SK-MEL-5 (cell line): Measurements from ENCODE around the gene DXO. TPM values are rescaled to one million over a fixed set of nuclear protein-coding genes. Genes with fewer than 3 reads are reported as not detected.

ENCODE experiments used
- DNase-seq: peaks from one replicate; pipeline ENCODE4 v3.0.0-alpha.2; 2016; ENCODE audit warnings: low read depth, low spot score
- in situ Hi-C: cut with HindIII; loops from 2 replicates; pipeline ENCODE4 v1.10.0; 2016; ENCODE audit warnings: low sequenced_read_pairs, high pct_unique_total_duplicates, low pct_unique_long_range_greater_than_20kb
- total RNA-seq: library from RNA; depleted of rRNA; stranded (reverse); fragments of >200 nt; shearing (Covaris generic); gene quantifications from 2 replicates; pipeline ENCODE4 v1.2.3, GENCODE V29; 2014

DXO gene
- total RNA-seq, 1 experiment from 2014 or later, result 5.2 TPM

DNA sequence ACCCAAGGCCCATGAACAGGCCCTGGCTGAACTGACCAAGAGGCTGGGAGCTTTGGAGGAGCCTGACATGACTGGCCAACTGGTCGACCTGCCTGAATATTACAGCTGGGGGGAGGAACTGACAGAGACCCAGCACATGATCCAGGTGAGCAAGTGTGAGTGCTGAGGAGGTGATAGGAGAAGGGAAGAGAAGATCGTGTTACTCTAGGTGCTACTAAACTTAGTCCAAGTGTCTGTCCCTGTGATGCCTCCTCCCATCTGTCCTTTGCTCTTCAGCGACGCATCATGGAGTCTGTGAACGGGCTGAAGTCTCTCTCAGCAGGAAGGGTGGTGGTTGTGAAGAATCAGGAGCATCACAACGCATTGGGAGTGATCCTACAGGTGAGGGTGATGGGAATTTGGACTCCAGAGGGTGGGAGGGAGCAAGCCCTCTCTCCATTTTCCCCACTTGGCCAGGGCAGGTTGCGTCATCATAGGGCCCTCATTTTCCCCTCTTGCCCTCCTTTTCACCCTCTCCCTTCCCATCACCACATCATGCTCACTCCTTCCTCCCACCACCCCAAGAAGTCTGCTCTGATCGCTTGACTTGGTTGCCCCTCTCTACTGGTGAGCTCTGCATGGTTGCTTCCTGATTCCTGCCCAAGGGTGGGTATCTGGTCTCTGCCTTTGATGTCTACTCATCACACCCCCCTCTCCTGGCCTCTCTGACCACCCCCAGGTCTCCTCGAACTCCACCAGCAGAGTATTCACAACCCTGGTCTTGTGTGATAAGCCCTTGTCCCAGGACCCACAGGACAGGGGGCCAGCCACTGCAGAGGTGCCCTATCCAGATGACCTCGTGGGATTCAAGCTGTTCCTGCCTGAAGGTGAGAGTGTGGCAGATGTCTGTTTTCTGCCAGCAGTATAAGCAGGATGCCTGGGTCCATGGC lies 4.7 kb downstream of the DXO start:
- DNase-seq, result no peak
- in situ Hi-C loops, result no loop called here

GRCh38 chr6:31966506-31966905 lies 5.4 kb downstream of the DXO start:
- in situ Hi-C loops, result no loop called here

GRCh38 chr6:31965700-31966099 lies 6.2 kb downstream of the DXO start:
- in situ Hi-C loops, result no loop called here

More at GRCh38 chr6:31966506-31966905, 5.4 kb downstream of the DXO start:
- DNase-seq, result no peak

GRCh38 chr6:31963921-31964320 lies 8.0 kb downstream of the DXO start:
- no peak for DNase-seq
- in situ Hi-C loops, result no loop called here

More at GRCh38 chr6:31965700-31966099, 6.2 kb downstream of the DXO start:
- DNase-seq, result no peak

DNA sequence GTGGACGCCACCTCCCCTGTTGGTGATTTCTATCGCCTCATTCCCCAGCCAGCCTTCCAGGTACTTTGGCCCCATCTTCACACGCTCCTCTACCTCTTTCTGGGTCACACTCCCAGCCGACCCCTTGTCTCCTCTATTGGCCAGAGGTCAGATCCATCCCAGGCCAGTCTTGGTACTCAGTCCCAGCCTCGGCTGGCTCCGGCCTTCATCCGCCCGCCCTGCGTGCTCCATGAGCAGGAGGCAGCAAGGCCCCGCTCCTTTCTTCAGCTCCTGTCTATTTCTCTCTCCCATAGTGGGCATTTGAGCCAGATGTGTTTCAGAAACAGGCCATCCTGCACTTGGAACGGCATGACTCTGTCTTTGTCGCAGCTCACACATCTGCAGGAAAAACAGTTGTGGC lies 10.3 kb downstream of the DXO start:
- no peak for DNase-seq
- in situ Hi-C loops, result no loop called here

GRCh38 chr6:31958741-31959739 lies 12.9 kb downstream of the DXO start, which contains the start of the genes NELFE and SKIC2:
Gene NELFE, minus strand, starts transcription at chr6:31958971. Its CDS starts 525 bp downstream, at chr6:31958446.
Gene SKIC2, plus strand, starts transcription at chr6:31959175. Its CDS starts 18 bp downstream, at chr6:31959193.
- in situ Hi-C loops, result no loop called here
- DNase-seq, result peak; percentile 98

GRCh38 chr6:31958412-31958740 lies 13.6 kb downstream of the DXO start:
- no peak for DNase-seq
- in situ Hi-C loops, result no loop called here

DNA sequence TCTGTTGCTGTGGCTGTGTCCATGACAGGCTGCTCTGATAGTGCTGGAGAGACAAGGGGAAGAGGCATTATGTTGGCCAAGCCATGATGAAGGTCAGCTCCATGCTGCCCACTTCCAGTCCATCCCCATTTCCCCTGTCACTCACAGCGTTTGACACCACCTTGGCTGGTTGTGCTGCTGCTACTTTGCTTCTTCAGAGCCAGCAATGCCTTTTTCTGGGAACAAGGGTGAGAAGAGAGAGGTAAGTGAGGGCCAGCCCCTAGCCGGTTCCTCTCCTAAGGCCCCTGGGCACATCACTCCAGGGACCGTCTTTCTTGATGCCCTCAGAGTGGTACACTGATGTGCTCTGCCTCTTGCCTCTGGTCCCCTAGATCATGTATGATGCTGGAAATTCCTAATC lies 15.1 kb downstream of the DXO start:
- DNase-seq, result no peak
- in situ Hi-C loops, result no loop called here

DNA sequence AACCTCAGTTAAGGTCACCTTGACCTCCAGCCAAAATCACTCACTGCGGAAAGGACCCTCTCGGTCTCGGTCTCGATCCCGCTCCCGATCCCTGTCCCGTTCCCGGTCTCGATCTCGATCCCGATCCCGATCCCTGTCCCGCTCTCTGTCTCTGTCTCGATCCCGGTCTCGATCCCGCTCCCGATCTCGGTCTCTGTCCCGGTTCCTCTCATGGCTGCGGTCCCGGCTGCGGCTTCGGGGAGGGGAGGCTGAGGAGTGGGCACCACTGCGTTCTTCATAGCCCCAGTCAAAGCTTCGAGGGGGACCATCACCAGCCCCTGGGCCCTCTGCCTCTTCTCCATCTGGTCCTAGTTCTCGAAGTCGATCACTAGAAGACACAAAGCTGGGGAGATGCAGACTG lies 17.4 kb downstream of the DXO start:
- in situ Hi-C loops, result no loop called here
- DNase-seq, result no peak

- in situ Hi-C loops, result no loop called here
- DNase-seq, result no peak
Measured at GRCh38 chr6:31952890-31953289, 19.0 kb downstream of the DXO start.

DNA sequence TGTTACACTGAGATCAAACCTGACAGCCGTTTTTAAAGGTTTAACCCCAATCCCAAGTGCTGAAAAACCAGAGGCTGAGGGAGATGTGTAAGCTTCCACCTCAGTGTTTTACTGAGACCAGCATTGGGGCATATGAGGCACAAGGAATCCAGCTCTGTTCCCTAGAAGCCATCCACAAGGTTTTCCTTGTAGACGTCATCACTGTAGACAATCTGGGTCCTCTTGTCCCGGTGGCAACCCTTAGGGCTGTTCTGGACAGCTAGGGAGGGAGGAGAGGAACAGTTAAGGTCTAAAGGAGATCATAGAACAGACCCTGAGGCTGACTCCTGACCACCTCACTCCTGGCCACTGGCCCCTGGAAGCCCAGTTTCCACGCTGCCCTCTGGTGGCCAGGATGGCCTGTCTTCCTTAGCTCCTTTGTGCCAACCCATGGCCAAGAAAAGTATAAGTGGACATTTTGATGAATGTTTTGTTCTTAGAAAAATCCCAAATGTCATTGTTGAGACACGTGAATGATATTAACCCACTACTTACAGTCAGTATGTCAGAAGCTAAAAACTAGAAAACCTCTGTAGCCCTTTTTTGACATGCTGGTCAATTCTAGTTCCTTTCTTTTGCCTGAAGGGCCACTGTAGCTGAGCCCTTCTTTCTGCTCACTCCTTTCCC lies 19.7 kb downstream of the DXO start:
- in situ Hi-C loops, result no loop called here
- DNase-seq, result peak; percentile 76

- DNase-seq, result no peak
- in situ Hi-C loops, result no loop called here
Measured at GRCh38 chr6:31949926-31950548, 21.9 kb downstream of the DXO start.

GRCh38 chr6:31948753-31949413 lies 23.1 kb downstream of the DXO start:
- in situ Hi-C loops, result no loop called here
- no peak for DNase-seq

DNA sequence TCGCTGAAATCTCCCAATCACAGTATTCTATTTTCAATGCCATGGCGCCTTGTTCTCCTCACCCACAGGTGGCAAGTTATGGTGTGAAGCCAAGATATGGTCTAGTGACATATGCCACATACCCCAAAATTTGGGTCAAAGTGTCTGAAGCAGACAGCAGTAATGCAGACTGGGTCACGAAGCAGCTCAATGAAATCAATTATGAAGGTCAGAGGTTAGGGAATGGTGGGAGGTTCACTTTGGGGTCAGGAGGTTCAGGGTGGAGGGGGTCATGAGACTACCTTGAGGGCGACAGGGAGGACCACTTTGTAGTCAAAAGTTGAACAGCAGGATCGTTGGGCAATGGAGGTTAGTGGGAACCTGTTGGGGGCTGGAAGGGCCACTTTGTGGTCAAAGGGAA lies 23.6 kb downstream of the DXO start:
- in situ Hi-C loops, result no loop called here
- DNase-seq, result no peak

DNA sequence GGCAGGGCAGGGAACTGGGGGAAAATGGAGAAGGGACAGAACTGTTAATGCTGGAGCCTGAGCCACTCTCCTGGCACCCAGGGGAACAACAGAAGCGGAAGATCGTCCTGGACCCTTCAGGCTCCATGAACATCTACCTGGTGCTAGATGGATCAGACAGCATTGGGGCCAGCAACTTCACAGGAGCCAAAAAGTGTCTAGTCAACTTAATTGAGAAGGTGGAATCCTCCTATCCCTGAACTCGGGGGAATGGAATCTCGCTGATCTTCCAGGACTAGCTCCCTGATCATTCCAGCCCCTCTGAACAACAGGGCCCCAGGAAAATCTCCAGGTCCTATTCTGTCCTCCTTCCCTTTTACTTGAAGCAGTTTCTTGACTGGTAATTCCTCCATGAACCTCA lies 24.1 kb downstream of the DXO start:
- DNase-seq, result no peak
- in situ Hi-C loops, result no loop called here

- DNase-seq, result no peak
- in situ Hi-C loops, result no loop called here
Measured at GRCh38 chr6:31947070-31947675, 24.8 kb downstream of the DXO start.
